HepG2 (cell line): ENCODE results near the gene NXN. TPM values are rescaled to one million over a fixed set of nuclear protein-coding genes. Genes with fewer than 3 reads are reported as not detected.

ENCODE experiments used
- ATAC-seq: fragments of 200-7000 bp; cut with Tn5 transposase; 3 replicates; pipeline ENCODE4 v1.9.1; 2020; ENCODE audit warnings: mild to moderate bottlenecking, moderate library complexity
- BruUV-seq: library from RNA; stranded (reverse); fragments of 400-500 nt; replicated peaks from 2 replicates; lab custom pipeline; 2021; lab: Mats Ljungman, UMichigan
- CTCF ChIA-PET: fragments of 300-600 bp; formaldehyde crosslinking; extraction: SDS; loops from one replicate; lab custom pipeline; 2021; ENCODE audit warnings: low total read pairs, inconsistent platforms, low intra/inter-chr PET ratio; lab: Yijun Ruan, JAX
- POLR2A ChIA-PET: fragments of 350-600 bp; sonication (Branson Sonifier 250); formaldehyde crosslinking; loops from one replicate; lab custom pipeline; 2020; ENCODE audit warnings: antibody characterized with exemption, inconsistent platforms; lab: Yijun Ruan, JAX
- DNase-seq: peaks from one replicate; pipeline ENCODE4 v3.0.0-alpha.2; 2015; ENCODE audit warnings: low spot score
- FAIRE-seq: peaks from 3 replicates; lab custom pipeline; 2011; peaks lifted over from hg19 to GRCh38; lab: Jason Lieb, UNC
- H2AFZ ChIP-seq: one replicate; pipeline ENCODE4 v1.6.1; 2011; ENCODE audit warnings: low read length, inconsistent platforms
- H3K27ac ChIP-seq: fragments of 300-600 bp; 3 replicates; pipeline ENCODE4 v1.8.0; 2011; ENCODE audit warnings: mixed run types, mild to moderate bottlenecking, mixed read lengths, low read length, inconsistent platforms; ENCODE audit not compliant: insufficient read depth; ENCODE audit errors: extremely low read length
- H3K27me3 ChIP-seq, 2 experiments: fragments of 200-600 bp in 1 of 2; 2 replicates in 1 of 2; 3 replicates in 1 of 2; pipeline versions ENCODE4 v1.6.0 to v1.8.0; 2011; ENCODE audit warnings: low read length in 2 of 2, mild to moderate bottlenecking in 2 of 2, moderate library complexity in 2 of 2, inconsistent platforms in 1 of 2; ENCODE audit not compliant: insufficient read depth in 2 of 2, control insufficient read depth in 1 of 2
- H3K36me3 ChIP-seq, 2 experiments: fragments of 200-600 bp in 1 of 2; replicated peaks in 1 of 2; 2 replicates in 1 of 2; 3 replicates in 1 of 2; pipeline versions ENCODE4 v1.5.1 to v1.8.0; 2011; ENCODE audit warnings: low read length in 2 of 2, inconsistent platforms in 1 of 2; ENCODE audit not compliant: insufficient read depth in 2 of 2, control insufficient read depth in 1 of 2
- H3K4me1 ChIP-seq: 2 replicates; pipeline ENCODE4 v1.5.1; 2012; ENCODE audit warnings: low read length, inconsistent platforms; ENCODE audit not compliant: insufficient read depth
- H3K4me2 ChIP-seq: 2 replicates; pipeline ENCODE4 v1.6.0; 2011; ENCODE audit warnings: low read depth, low read length, inconsistent platforms
- H3K4me3 ChIP-seq, 3 experiments: fragments of 200-600 bp in 1 of 3; sonication (generic), shearing (Covaris generic) in 1 of 3; replicated peaks in 1 of 3; 2 replicates each; pipeline ENCODE4 v1.5.1; 2011 to 2016; ENCODE audit warnings: low read length in 3 of 3, inconsistent platforms in 2 of 3, low read depth in 2 of 3, mild to moderate bottlenecking in 2 of 3, control low read depth in 1 of 3, mixed read lengths in 1 of 3; ENCODE audit not compliant: insufficient read depth in 1 of 3
- H3K79me2 ChIP-seq: one replicate; pipeline ENCODE4 v1.6.1; 2011; ENCODE audit warnings: low read length, inconsistent platforms; ENCODE audit not compliant: insufficient read depth
- H3K9ac ChIP-seq: 2 replicates; pipeline ENCODE4 v1.6.0; 2011; ENCODE audit warnings: mild to moderate bottlenecking, low read depth, low read length, inconsistent platforms; ENCODE audit not compliant: insufficient read depth
- H3K9me3 ChIP-seq: 2 replicates; pipeline ENCODE4 v1.5.1; 2012; ENCODE audit warnings: mild to moderate bottlenecking, low read length
- H4K20me1 ChIP-seq: 2 replicates; pipeline ENCODE4 v1.6.0; 2011; ENCODE audit warnings: inconsistent platforms, mild to moderate bottlenecking, low read length, moderate library complexity; ENCODE audit not compliant: insufficient read depth
- ADNP ChIP-seq: sonication (generic); formaldehyde crosslinking; IDR thresholded peaks from 2 replicates; pipeline ENCODE4 v1.4.0; 2020; ENCODE audit warnings: missing genetic modification reagents
- ATAD3A ChIP-seq: sonication (generic); formaldehyde crosslinking; IDR thresholded peaks from 2 replicates; pipeline ENCODE4 v1.4.0; 2020; ENCODE audit warnings: missing genetic modification reagents
- BCL6 ChIP-seq: IDR thresholded peaks from 2 replicates; pipeline ENCODE4 v1.6.1; 2016; ENCODE audit warnings: missing genetic modification reagents, missing compliant biosample characterization
- ETV6 ChIP-seq: sonication (generic); formaldehyde crosslinking; conservative IDR thresholded peaks from 2 replicates; pipeline ENCODE4 v1.4.0; 2020; ENCODE audit warnings: missing genetic modification reagents
- HNRNPH1 ChIP-seq: fragments of 200-400 bp; formaldehyde crosslinking; optimal IDR thresholded peaks from 2 replicates; pipeline ENCODE3; 2017; ENCODE audit warnings: mild to moderate bottlenecking, low read depth, low read length
- MAF1 ChIP-seq: sonication (generic); formaldehyde crosslinking; IDR thresholded peaks from 2 replicates; pipeline ENCODE4 v1.5.0; 2020; ENCODE audit warnings: missing genetic modification reagents, borderline replicate concordance
- SALL2 ChIP-seq: sonication (generic); formaldehyde crosslinking; IDR thresholded peaks from 2 replicates; pipeline ENCODE4 v1.8.1; 2023; ENCODE audit warnings: mild to moderate bottlenecking, missing genetic modification reagents, inconsistent platforms
- ZNF121 ChIP-seq: sonication (generic); formaldehyde crosslinking; IDR thresholded peaks from 2 replicates; pipeline ENCODE4 v1.5.0; 2020; ENCODE audit warnings: mild to moderate bottlenecking, missing genetic modification reagents
- WGBS: methylation state at CpG from one replicate; pipeline ENCODE4 v1.1.6; 2017; ENCODE audit warnings: low lambda C conversion rate; 5-methylcytosine and 5-hydroxymethylcytosine counted together
- in situ Hi-C: cut with HindIII; loops from 2 replicates; pipeline ENCODE4 v1.10.0; 2017; ENCODE audit warnings: low pct_unique_long_range_greater_than_20kb; ENCODE audit not compliant: extremely low pct_ligation_motif_present
- intact Hi-C: fragments of 100-400 bp; cut with micrococcal nuclease; formaldehyde crosslinking; loops from one replicate; pipeline ENCODE4 v1.10.0; 2022; ENCODE audit not compliant: unreplicated experiment
- polyA plus RNA-seq, 8 experiments: library from polyadenylated mRNA; depleted of rRNA in 3 of 8; stranded (reverse) in 7 of 8; unstranded in 1 of 8; fragments of >200 nt; fragmentation: Illumina TruSeq in 4 of 8; extraction: Trizol in 4 of 8; gene quantifications; 2 replicates each; pipeline versions ENCODE4 v1.2.1 to v1.2.3, GENCODE V29; 2011 to 2016; ENCODE audit warnings: low read depth in 4 of 8, missing spikeins in 1 of 8, mixed read lengths in 1 of 8; ENCODE audit not compliant: insufficient read depth in 1 of 8
- total RNA-seq, 5 experiments: library from RNA; depleted of rRNA; stranded (reverse); fragments of >200 nt; fragmentation: Illumina TruSeq; extraction: Trizol; gene quantifications; 2 replicates each; pipeline ENCODE4 v1.2.3, GENCODE V29; 2016; ENCODE audit warnings: low read depth in 1 of 5
- TF ChIP-seq, protein P1 (sequence below): sonication (generic); formaldehyde crosslinking; IDR thresholded peaks from 2 replicates; pipeline ENCODE4 v1.4.0; 2020; ENCODE audit warnings: missing genetic modification reagents; ENCODE audit errors: not compliant biosample characterization
- TF ChIP-seq, protein P2 (sequence below): sonication (generic); formaldehyde crosslinking; IDR thresholded peaks from 2 replicates; pipeline ENCODE4 v1.5.0; 2020; ENCODE audit warnings: missing genetic modification reagents
- TF ChIP-seq, protein P3 (sequence below): sonication (generic); formaldehyde crosslinking; IDR thresholded peaks from 2 replicates; pipeline ENCODE4 v1.4.0; 2020; ENCODE audit warnings: missing genetic modification reagents, borderline replicate concordance

NXN gene
- total and polyA plus RNA-seq, 2 of the 13 experiments (the other 11 are each of a cell fraction or from before 2014, with no cell fraction given), result 22.2 to 24.3 TPM

DNA sequence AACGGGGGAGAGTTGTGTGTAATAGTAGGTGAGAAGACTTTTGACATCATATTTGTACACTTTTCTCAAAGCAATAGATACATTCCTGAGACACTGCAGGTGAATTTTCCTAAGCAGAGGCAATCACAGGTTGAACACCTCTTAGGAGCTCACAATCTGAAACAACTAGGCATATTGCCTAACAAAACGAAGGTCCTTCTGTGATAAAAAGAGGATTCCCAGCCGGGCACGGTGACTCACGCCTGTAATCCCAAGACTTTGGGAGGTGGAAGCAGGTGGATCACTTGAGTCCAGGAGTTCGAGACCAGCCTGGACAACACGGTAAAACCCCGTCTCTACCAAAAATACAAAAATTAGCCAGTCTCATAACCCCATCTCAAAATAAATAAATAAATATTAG, 17.4 kb downstream of the NXN start:
- no peaks in the 10 kb centered on the region for H3K27me3 ChIP-seq
- POLR2A ChIA-PET, result no interaction called here
- no peak overlapping the region for H3K4me3 ChIP-seq
- no peak overlapping the region for H3K27ac ChIP-seq
- in situ Hi-C loops, result no loop called here
- 96% methylated on average over 8 of the region's 8 CpGs for WGBS
- peaks cover 1% of the 10 kb centered on the region; the same call in 1 of the 2 replicates for H4K20me1 ChIP-seq
- no peak overlapping the region for H3K4me2 ChIP-seq
- ATAC-seq (no peak), DNase-seq (no peak)
- H3K9me3 ChIP-seq, result no peaks in the 10 kb centered on the region
- TF ChIP-seq MAF1 (CRISPR knock-in tag), result no peak
- no peak for TF ChIP-seq SALL2 (CRISPR knock-in tag)
- no peak for TF ChIP-seq ETV6 (CRISPR knock-in tag)
- no peak for TF ChIP-seq ZNF121 (CRISPR knock-in tag)
- TF ChIP-seq HNRNPH1, result no peak
- TF ChIP-seq, protein P1, sequence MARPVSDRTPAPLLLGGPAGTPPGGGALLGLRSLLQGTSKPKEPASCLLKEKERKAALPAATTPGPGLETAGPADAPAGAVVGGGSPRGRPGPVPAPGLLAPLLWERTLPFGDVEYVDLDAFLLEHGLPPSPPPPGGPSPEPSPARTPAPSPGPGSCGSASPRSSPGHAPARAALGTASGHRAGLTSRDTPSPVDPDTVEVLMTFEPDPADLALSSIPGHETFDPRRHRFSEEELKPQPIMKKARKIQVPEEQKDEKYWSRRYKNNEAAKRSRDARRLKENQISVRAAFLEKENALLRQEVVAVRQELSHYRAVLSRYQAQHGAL, result no peak
- no peak for TF ChIP-seq ADNP
- TF ChIP-seq, all 625 proteins: peak for 0
- BruUV-seq, result no TSS peak
- Histone ChIP-seq H2AFZ (no peak overlapping the region), H3K9ac (no peak overlapping the region), H3K79me2 (peaks cover 31% of the 10 kb centered on the region), H3K36me3 (peaks cover 0 to 4% of the 10 kb centered on the region in 2 experiments; a peak in 2 of 5 replicates), H3K4me1 (peaks cover 4% of the 10 kb centered on the region)
- CTCF ChIA-PET, result no interaction called here
- intact Hi-C loops, result no loop called here
- FAIRE-seq, result no peak

DNA sequence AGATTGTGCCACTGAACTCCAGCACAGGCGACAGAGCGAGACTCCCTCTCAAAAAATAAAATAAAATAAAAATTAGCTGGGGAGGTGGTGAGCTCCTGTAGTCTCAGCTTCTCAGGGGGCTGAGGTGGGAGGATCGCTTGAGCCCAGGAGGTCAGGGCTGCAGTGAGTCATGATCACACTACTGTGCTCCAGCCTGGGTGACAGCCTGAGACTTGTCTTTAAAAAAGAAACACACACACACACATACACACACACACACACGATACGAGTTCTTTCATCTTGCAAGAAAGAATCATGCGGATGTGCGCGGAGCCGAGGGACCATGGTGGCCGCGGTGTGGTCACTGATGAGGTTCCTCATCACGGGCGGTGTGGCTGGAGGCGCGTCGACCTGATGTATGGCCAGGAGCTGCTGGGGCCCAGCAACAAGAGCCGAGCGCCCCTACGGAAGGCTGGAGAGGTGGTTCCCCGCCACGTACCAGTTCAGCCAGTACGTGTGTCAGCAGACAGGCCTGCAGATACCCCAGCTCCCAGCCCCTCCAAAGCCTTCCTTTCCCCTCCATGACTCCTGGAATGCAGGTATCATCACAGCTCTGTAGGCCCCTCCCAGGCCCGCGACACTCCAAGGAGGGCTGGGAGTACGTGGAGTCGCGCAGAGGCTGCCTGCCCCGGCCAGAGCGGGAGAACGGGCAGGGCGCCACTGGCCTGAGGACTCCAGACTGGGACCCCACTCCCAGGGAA, 20.7 kb downstream of the NXN start:
- Histone ChIP-seq H3K27ac (no peak overlapping the region), H3K4me2 (no peak overlapping the region), H3K4me3 (no peak overlapping the region), H3K4me1 (peaks cover 15% of the 10 kb centered on the region), H3K9ac (no peak overlapping the region), H2AFZ (no peak overlapping the region), H3K27me3 (no peaks in the 10 kb centered on the region), H3K79me2 (peaks cover 17% of the 10 kb centered on the region), H4K20me1 (no peaks in the 10 kb centered on the region; the same call in 1 of the 2 replicates), H3K36me3 (no peaks in the 10 kb centered on the region; a peak in 1 of 5 replicates), H3K9me3 (no peaks in the 10 kb centered on the region)
- BruUV-seq, result no TSS peak
- CTCF ChIA-PET, result no interaction called here
- no peak for FAIRE-seq
- no peak for DNase-seq
- POLR2A ChIA-PET, result no interaction called here
- no peak for ATAC-seq
- in situ Hi-C loops, result no loop called here
- intact Hi-C loops, result no loop called here
- WGBS, result 92% methylated on average over 25 of the region's 31 CpGs
- TF ChIP-seq, protein P2, sequence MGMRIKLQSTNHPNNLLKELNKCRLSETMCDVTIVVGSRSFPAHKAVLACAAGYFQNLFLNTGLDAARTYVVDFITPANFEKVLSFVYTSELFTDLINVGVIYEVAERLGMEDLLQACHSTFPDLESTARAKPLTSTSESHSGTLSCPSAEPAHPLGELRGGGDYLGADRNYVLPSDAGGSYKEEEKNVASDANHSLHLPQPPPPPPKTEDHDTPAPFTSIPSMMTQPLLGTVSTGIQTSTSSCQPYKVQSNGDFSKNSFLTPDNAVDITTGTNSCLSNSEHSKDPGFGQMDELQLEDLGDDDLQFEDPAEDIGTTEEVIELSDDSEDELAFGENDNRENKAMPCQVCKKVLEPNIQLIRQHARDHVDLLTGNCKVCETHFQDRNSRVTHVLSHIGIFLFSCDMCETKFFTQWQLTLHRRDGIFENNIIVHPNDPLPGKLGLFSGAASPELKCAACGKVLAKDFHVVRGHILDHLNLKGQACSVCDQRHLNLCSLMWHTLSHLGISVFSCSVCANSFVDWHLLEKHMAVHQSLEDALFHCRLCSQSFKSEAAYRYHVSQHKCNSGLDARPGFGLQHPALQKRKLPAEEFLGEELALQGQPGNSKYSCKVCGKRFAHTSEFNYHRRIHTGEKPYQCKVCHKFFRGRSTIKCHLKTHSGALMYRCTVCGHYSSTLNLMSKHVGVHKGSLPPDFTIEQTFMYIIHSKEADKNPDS (CRISPR knock-in tag), result no peak
- TF ChIP-seq BCL6 (CRISPR knock-in tag) (no peak), ATAD3A (CRISPR knock-in tag) (no peak)
- TF ChIP-seq, protein P3, sequence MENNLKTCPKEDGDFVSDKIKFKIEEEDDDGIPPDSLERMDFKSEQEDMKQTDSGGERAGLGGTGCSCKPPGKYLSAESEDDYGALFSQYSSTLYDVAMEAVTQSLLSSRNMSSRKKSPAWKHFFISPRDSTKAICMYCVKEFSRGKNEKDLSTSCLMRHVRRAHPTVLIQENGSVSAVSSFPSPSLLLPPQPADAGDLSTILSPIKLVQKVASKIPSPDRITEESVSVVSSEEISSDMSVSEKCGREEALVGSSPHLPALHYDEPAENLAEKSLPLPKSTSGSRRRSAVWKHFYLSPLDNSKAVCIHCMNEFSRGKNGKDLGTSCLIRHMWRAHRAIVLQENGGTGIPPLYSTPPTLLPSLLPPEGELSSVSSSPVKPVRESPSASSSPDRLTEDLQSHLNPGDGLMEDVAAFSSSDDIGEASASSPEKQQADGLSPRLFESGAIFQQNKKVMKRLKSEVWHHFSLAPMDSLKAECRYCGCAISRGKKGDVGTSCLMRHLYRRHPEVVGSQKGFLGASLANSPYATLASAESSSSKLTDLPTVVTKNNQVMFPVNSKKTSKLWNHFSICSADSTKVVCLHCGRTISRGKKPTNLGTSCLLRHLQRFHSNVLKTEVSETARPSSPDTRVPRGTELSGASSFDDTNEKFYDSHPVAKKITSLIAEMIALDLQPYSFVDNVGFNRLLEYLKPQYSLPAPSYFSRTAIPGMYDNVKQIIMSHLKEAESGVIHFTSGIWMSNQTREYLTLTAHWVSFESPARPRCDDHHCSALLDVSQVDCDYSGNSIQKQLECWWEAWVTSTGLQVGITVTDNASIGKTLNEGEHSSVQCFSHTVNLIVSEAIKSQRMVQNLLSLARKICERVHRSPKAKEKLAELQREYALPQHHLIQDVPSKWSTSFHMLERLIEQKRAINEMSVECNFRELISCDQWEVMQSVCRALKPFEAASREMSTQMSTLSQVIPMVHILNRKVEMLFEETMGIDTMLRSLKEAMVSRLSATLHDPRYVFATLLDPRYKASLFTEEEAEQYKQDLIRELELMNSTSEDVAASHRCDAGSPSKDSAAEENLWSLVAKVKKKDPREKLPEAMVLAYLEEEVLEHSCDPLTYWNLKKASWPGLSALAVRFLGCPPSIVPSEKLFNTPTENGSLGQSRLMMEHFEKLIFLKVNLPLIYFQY, result no peak
